WTC11 (cell line): ENCODE measurements around the gene LZTS2.

Experiments used
- CBFB ChIP-seq: sonication (generic); formaldehyde crosslinking; IDR thresholded peaks from 2 replicates; pipeline ENCODE4 v1.8.1; 2022; ENCODE audit warnings: mild to moderate bottlenecking, low read depth, missing genetic modification reagents
- E2F1 ChIP-seq: sonication (generic); formaldehyde crosslinking; IDR thresholded peaks from 2 replicates; pipeline ENCODE4 v1.8.0; 2022; ENCODE audit warnings: mild to moderate bottlenecking, missing genetic modification reagents
- ETV6 ChIP-seq: sonication (generic); formaldehyde crosslinking; IDR thresholded peaks from 2 replicates; pipeline ENCODE4 v1.8.1; 2022; ENCODE audit warnings: mild to moderate bottlenecking, missing genetic modification reagents
- NR1H2 ChIP-seq: sonication (generic); formaldehyde crosslinking; IDR thresholded peaks from 2 replicates; pipeline ENCODE4 v1.9.0; 2021; ENCODE audit warnings: mild to moderate bottlenecking, moderate library complexity, missing genetic modification reagents
- SP1 ChIP-seq: sonication (generic); formaldehyde crosslinking; conservative IDR thresholded peaks from 2 replicates; pipeline ENCODE4 v1.8.1; 2022; ENCODE audit warnings: missing genetic modification reagents
- TCF7 ChIP-seq: sonication (generic); formaldehyde crosslinking; IDR thresholded peaks from 2 replicates; pipeline ENCODE4 v1.8.0; 2022; ENCODE audit warnings: mild to moderate bottlenecking, low read depth, missing genetic modification reagents, moderate library complexity
- ZNF281 ChIP-seq: sonication (generic); formaldehyde crosslinking; IDR thresholded peaks from 2 replicates; pipeline ENCODE4 v1.8.0; 2023; ENCODE audit warnings: mild to moderate bottlenecking, missing genetic modification reagents
- TF ChIP-seq, protein P1 (sequence below): fragments of 200-600 bp; IDR thresholded peaks from 2 replicates; pipeline ENCODE4 v1.8.0; 2022; ENCODE audit warnings: antibody characterized with exemption
- TF ChIP-seq, protein P2 (sequence below): sonication (generic); formaldehyde crosslinking; IDR thresholded peaks from 2 replicates; pipeline ENCODE4 v1.8.1; 2022; ENCODE audit warnings: low read depth, missing genetic modification reagents, borderline replicate concordance
- TF ChIP-seq, protein P3 (sequence below): sonication (generic); formaldehyde crosslinking; IDR thresholded peaks from 2 replicates; pipeline ENCODE4 v1.8.0; 2022; ENCODE audit warnings: mild to moderate bottlenecking, missing genetic modification reagents
- TF ChIP-seq, protein P4 (sequence below): sonication (generic); formaldehyde crosslinking; conservative IDR thresholded peaks from 2 replicates; pipeline ENCODE4 v1.8.1; 2023; ENCODE audit warnings: mild to moderate bottlenecking, low read depth, missing genetic modification reagents, moderate library complexity
- TF ChIP-seq, protein P5 (sequence below): sonication (generic); formaldehyde crosslinking; IDR thresholded peaks from 2 replicates; pipeline ENCODE4 v1.8.0; 2022; ENCODE audit warnings: mild to moderate bottlenecking, missing genetic modification reagents

DNA sequence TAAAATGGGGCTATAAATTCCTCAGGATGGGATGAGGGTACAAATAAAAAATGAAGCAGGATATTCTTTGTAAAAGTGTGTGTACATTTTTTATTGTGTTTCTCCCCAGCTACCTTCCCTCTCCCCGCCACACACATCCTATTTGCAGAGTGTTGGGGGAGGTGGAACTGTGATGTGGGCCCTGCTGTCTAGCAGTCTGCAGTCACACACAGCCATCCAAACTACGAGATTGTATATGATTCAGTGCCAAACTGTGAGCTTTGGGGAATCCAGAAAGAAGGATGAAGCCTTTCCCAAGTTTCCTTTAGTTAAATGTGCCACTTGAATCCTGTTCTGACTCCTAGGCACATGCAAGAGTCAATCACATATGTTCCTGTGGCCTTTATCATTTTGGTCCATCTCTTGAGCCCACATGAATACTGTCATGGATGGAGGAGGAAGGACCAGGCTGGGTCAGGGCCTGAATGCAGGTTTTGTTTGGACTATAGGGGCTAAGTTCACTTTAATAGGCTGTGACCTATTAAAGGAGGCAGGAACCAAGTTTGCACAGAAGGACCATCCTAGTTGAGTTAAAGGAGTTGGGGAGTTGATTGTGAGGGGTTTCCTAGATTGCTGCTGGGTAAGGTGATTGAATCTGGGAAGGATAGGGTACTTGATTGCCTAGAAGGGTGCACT, 31.4 kb upstream of the LZTS2 start:
- TF ChIP-seq, protein P1, sequence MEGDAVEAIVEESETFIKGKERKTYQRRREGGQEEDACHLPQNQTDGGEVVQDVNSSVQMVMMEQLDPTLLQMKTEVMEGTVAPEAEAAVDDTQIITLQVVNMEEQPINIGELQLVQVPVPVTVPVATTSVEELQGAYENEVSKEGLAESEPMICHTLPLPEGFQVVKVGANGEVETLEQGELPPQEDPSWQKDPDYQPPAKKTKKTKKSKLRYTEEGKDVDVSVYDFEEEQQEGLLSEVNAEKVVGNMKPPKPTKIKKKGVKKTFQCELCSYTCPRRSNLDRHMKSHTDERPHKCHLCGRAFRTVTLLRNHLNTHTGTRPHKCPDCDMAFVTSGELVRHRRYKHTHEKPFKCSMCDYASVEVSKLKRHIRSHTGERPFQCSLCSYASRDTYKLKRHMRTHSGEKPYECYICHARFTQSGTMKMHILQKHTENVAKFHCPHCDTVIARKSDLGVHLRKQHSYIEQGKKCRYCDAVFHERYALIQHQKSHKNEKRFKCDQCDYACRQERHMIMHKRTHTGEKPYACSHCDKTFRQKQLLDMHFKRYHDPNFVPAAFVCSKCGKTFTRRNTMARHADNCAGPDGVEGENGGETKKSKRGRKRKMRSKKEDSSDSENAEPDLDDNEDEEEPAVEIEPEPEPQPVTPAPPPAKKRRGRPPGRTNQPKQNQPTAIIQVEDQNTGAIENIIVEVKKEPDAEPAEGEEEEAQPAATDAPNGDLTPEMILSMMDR, result no peak
- TF ChIP-seq, protein P2, sequence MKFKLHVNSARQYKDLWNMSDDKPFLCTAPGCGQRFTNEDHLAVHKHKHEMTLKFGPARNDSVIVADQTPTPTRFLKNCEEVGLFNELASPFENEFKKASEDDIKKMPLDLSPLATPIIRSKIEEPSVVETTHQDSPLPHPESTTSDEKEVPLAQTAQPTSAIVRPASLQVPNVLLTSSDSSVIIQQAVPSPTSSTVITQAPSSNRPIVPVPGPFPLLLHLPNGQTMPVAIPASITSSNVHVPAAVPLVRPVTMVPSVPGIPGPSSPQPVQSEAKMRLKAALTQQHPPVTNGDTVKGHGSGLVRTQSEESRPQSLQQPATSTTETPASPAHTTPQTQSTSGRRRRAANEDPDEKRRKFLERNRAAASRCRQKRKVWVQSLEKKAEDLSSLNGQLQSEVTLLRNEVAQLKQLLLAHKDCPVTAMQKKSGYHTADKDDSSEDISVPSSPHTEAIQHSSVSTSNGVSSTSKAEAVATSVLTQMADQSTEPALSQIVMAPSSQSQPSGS, result no peak
- TF ChIP-seq, protein P3, sequence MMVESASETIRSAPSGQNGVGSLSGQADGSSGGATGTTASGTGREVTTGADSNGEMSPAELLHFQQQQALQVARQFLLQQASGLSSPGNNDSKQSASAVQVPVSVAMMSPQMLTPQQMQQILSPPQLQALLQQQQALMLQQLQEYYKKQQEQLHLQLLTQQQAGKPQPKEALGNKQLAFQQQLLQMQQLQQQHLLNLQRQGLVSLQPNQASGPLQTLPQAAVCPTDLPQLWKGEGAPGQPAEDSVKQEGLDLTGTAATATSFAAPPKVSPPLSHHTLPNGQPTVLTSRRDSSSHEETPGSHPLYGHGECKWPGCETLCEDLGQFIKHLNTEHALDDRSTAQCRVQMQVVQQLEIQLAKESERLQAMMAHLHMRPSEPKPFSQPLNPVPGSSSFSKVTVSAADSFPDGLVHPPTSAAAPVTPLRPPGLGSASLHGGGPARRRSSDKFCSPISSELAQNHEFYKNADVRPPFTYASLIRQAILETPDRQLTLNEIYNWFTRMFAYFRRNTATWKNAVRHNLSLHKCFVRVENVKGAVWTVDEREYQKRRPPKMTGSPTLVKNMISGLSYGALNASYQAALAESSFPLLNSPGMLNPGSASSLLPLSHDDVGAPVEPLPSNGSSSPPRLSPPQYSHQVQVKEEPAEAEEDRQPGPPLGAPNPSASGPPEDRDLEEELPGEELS, result no peak
- TF ChIP-seq ETV6 (CRISPR knock-in tag) (no peak), CBFB (no peak), ZNF281 (no peak), TCF7 (CRISPR knock-in tag) (no peak), NR1H2 (CRISPR knock-in tag) (no peak), E2F1 (CRISPR knock-in tag) (no peak), SP1 (CRISPR knock-in tag) (no peak)
- TF ChIP-seq, protein P4, sequence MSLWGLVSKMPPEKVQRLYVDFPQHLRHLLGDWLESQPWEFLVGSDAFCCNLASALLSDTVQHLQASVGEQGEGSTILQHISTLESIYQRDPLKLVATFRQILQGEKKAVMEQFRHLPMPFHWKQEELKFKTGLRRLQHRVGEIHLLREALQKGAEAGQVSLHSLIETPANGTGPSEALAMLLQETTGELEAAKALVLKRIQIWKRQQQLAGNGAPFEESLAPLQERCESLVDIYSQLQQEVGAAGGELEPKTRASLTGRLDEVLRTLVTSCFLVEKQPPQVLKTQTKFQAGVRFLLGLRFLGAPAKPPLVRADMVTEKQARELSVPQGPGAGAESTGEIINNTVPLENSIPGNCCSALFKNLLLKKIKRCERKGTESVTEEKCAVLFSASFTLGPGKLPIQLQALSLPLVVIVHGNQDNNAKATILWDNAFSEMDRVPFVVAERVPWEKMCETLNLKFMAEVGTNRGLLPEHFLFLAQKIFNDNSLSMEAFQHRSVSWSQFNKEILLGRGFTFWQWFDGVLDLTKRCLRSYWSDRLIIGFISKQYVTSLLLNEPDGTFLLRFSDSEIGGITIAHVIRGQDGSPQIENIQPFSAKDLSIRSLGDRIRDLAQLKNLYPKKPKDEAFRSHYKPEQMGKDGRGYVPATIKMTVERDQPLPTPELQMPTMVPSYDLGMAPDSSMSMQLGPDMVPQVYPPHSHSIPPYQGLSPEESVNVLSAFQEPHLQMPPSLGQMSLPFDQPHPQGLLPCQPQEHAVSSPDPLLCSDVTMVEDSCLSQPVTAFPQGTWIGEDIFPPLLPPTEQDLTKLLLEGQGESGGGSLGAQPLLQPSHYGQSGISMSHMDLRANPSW (CRISPR knock-in tag), result no peak
- TF ChIP-seq, protein P5, sequence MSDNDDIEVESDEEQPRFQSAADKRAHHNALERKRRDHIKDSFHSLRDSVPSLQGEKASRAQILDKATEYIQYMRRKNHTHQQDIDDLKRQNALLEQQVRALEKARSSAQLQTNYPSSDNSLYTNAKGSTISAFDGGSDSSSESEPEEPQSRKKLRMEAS (CRISPR knock-in tag), result no peak
